IMR-90 (cell line): ENCODE results near the gene KCNJ6. TPM values are rescaled to one million over a fixed set of nuclear protein-coding genes. Genes with fewer than 3 reads are reported as not detected.
"Not testable (repeated sequence)": the region's sequence is repeated elsewhere in the genome, so short reads cannot be mapped to it uniquely, and the experiment has no call there.

Experiments
- ATAC-seq: fragments of 200-7000 bp; cut with Tn5 transposase; 2 replicates; pipeline ENCODE4 v1.9.1; 2020; ENCODE audit warnings: low read depth, mild to moderate bottlenecking, moderate library complexity
- BruUV-seq: library from RNA; stranded (reverse); fragments of 400-500 nt; replicated peaks from 2 replicates; lab custom pipeline; 2021; lab: Mats Ljungman, UMichigan
- CTCF ChIA-PET: fragments of 300-600 bp; formaldehyde crosslinking; extraction: SDS; loops from one replicate; lab custom pipeline; 2021; ENCODE audit warnings: antibody characterized with exemption; lab: Yijun Ruan, JAX
- POLR2A ChIA-PET: fragments of 300-600 bp; sonication (Branson Sonifier 250); formaldehyde crosslinking; loops from one replicate; lab custom pipeline; 2022; ENCODE audit warnings: antibody characterized with exemption; ENCODE audit not compliant: unreplicated experiment; lab: Charles Lee
- DNase-seq: peaks from one replicate; pipeline ENCODE4 v3.0.0; 2013
- H2AFZ ChIP-seq: replicated peaks from 2 replicates; pipeline ENCODE3; 2013; ENCODE audit warnings: low read length, mild to moderate bottlenecking; ENCODE audit not compliant: poor library complexity
- H2AK5ac ChIP-seq: 2 replicates; pipeline ENCODE4 v1.6.1; 2013; ENCODE audit warnings: low read depth, low read length, inconsistent platforms
- H2AK9ac ChIP-seq: replicated peaks from 2 replicates; pipeline ENCODE3; 2013; ENCODE audit warnings: mild to moderate bottlenecking, low read depth, low read length, moderate library complexity; ENCODE audit not compliant: poor library complexity
- H2BK120ac ChIP-seq: 2 replicates; pipeline ENCODE4 v1.6.1; 2013; ENCODE audit warnings: low read depth, low read length, inconsistent platforms
- H2BK15ac ChIP-seq: 3 replicates; pipeline ENCODE4 v1.6.1; 2013; ENCODE audit warnings: low read depth, low read length, inconsistent platforms
- H2BK20ac ChIP-seq: 2 replicates; pipeline ENCODE4 v1.6.1; 2013; ENCODE audit warnings: low read depth, mild to moderate bottlenecking, inconsistent platforms, low read length, moderate library complexity
- H2BK5ac ChIP-seq: 2 replicates; pipeline ENCODE4 v1.6.1; 2013; ENCODE audit warnings: mild to moderate bottlenecking, low read depth, low read length, inconsistent platforms; ENCODE audit not compliant: poor library complexity, severe bottlenecking
- H3K14ac ChIP-seq: replicated peaks from 2 replicates; pipeline ENCODE4 v1.6.1; 2013; ENCODE audit warnings: low read depth, low read length, inconsistent platforms
- H3K18ac ChIP-seq: 2 replicates; pipeline ENCODE4 v1.6.1; 2013; ENCODE audit warnings: low read depth, low read length, control low read depth
- H3K23ac ChIP-seq: 2 replicates; pipeline ENCODE4 v1.6.1; 2013; ENCODE audit warnings: low read depth, low read length, inconsistent platforms
- H3K27ac ChIP-seq: 2 replicates; pipeline ENCODE4 v1.5.1; 2013; ENCODE audit warnings: mild to moderate bottlenecking, control low read depth, low read length; ENCODE audit not compliant: insufficient read depth
- H3K27me3 ChIP-seq: 2 replicates; pipeline ENCODE4 v1.6.1; 2013; ENCODE audit warnings: low read length; ENCODE audit not compliant: control insufficient read depth, insufficient read depth
- H3K36me3 ChIP-seq: 2 replicates; pipeline ENCODE4 v1.6.1; 2013; ENCODE audit warnings: low read length, mixed read lengths; ENCODE audit not compliant: control insufficient read depth, insufficient read depth
- H3K4ac ChIP-seq: 2 replicates; pipeline ENCODE4 v1.6.1; 2013; ENCODE audit warnings: low read depth, low read length, inconsistent platforms
- H3K4me1 ChIP-seq: 2 replicates; pipeline ENCODE4 v1.6.1; 2013; ENCODE audit warnings: low read length, mixed read lengths; ENCODE audit not compliant: control insufficient read depth, insufficient read depth
- H3K4me2 ChIP-seq: 2 replicates; pipeline ENCODE4 v1.6.1; 2013; ENCODE audit warnings: low read depth, mild to moderate bottlenecking, control low read depth, low read length, moderate library complexity
- H3K4me3 ChIP-seq: 2 replicates; pipeline ENCODE4 v1.5.1; 2013; ENCODE audit warnings: low read depth, mild to moderate bottlenecking, control low read depth, low read length, moderate library complexity; ENCODE audit not compliant: insufficient read depth
- H3K56ac ChIP-seq: 2 replicates; pipeline ENCODE4 v1.6.1; 2013; ENCODE audit warnings: low read length, inconsistent platforms; ENCODE audit not compliant: insufficient read depth; ENCODE audit errors: extremely low read depth
- H3K79me1 ChIP-seq, 2 experiments: 2 replicates each; pipeline ENCODE4 v1.6.1; 2013; ENCODE audit warnings: low read length in 2 of 2, inconsistent platforms in 1 of 2, low read depth in 1 of 2
- H3K9ac ChIP-seq: 2 replicates; pipeline ENCODE4 v1.6.1; 2013; ENCODE audit warnings: low read depth, low read length, control low read depth
- H3K9me1 ChIP-seq: 2 replicates; pipeline ENCODE4 v1.6.1; 2013; ENCODE audit warnings: low read length, inconsistent platforms; ENCODE audit not compliant: insufficient read depth
- H3K9me3 ChIP-seq: 2 replicates; pipeline ENCODE4 v1.6.1; 2013; ENCODE audit warnings: low read length; ENCODE audit not compliant: control insufficient read depth, insufficient read depth
- H4K20me1 ChIP-seq: 2 replicates; pipeline ENCODE4 v1.6.1; 2013; ENCODE audit warnings: low read length, inconsistent platforms; ENCODE audit not compliant: insufficient read depth
- H4K5ac ChIP-seq: 2 replicates; pipeline ENCODE4 v1.6.1; 2013; ENCODE audit warnings: mild to moderate bottlenecking, low read depth, low read length, control low read depth
- H4K8ac ChIP-seq, 2 experiments: 2 replicates each; pipeline ENCODE4 v1.6.1; 2013; ENCODE audit warnings: low read depth in 2 of 2, low read length in 2 of 2, control low read depth in 1 of 2, inconsistent platforms in 1 of 2
- H4K91ac ChIP-seq: 2 replicates; pipeline ENCODE4 v1.6.1; 2013; ENCODE audit warnings: low read depth, low read length, inconsistent platforms; ENCODE audit not compliant: insufficient read depth
- BHLHE40 ChIP-seq: fragments of 150-350 bp; IDR thresholded peaks from 2 replicates; pipeline ENCODE4 v1.6.1; 2016; ENCODE audit warnings: mild to moderate bottlenecking, low read depth, low read length
- CEBPB ChIP-seq: IDR thresholded peaks from 2 replicates; pipeline ENCODE4 v1.6.1; 2012; ENCODE audit warnings: low read depth, low read length, improper control_type of control experiment
- MAFK ChIP-seq: IDR thresholded peaks from 2 replicates; pipeline ENCODE4 v1.6.1; 2012; ENCODE audit warnings: low read depth, low read length, improper control_type of control experiment
- MAZ ChIP-seq: IDR thresholded peaks from 2 replicates; pipeline ENCODE4 v1.6.1; 2012; ENCODE audit warnings: low read depth, mild to moderate bottlenecking, low read length, improper control_type of control experiment, moderate library complexity, borderline replicate concordance
- NFE2L2 ChIP-seq: fragments of 150-350 bp; IDR thresholded peaks from 2 replicates; pipeline ENCODE4 v1.6.1; 2016; ENCODE audit warnings: low read depth, mild to moderate bottlenecking, low read length
- USF2 ChIP-seq: fragments of 150-350 bp; IDR thresholded peaks from 2 replicates; pipeline ENCODE4 v1.6.1; 2017; ENCODE audit warnings: mild to moderate bottlenecking, antibody characterized with exemption, low read length, low read depth
- WGBS, 2 experiments: methylation state at CpG; one replicate each; pipeline versions ENCODE4 v1.1.5 to v1.1.7; 2013; ENCODE audit warnings: missing lambda C conversion rate in 2 of 2; ENCODE audit not compliant: insufficient read length in 1 of 2; ENCODE audit errors: extremely low coverage in 2 of 2; 5-methylcytosine and 5-hydroxymethylcytosine counted together
- dilution Hi-C: fragments of 300-500 bp; cut with HindIII; formaldehyde crosslinking; loops from one replicate; pipeline ENCODE4 v1.14.3; 2018; ENCODE audit warnings: low sequenced_read_pairs; ENCODE audit not compliant: unreplicated experiment
- in situ Hi-C: fragments of 300-500 bp; cut with MboI; formaldehyde crosslinking; loops from 3 replicates; pipeline ENCODE4 v1.14.3; 2019; ENCODE audit warnings: low sequenced_read_pairs, inconsistent platforms, mixed read lengths
- intact Hi-C: fragments of 100-400 bp; cut with micrococcal nuclease; formaldehyde crosslinking; loops from 2 replicates; pipeline ENCODE4 v1.10.0; 2022
- polyA plus RNA-seq, 3 experiments: library from polyadenylated mRNA; depleted of rRNA; stranded (reverse); fragments of >200 nt; gene quantifications; 2 replicates each; pipeline ENCODE4 v1.2.3, GENCODE V29; 2012; ENCODE audit warnings: low replicate concordance in 1 of 3
- total RNA-seq: library from RNA; depleted of rRNA; stranded (reverse); fragments of >200 nt; gene quantifications from 2 replicates; pipeline ENCODE4 v1.2.3, GENCODE V29; 2012

The KCNJ6 gene
- total and polyA plus RNA-seq, 2 of the 4 experiments (the other 2 are of a cell fraction) = under 0.01 to 0.02 TPM

- no peak for ATAC-seq
- intact Hi-C loops = no loop called here
These were observed 268.5 kb downstream of the KCNJ6 start for GRCh38 chr21:37647781-37648180.

GRCh38 chr21:37646761-37647160 is 269.5 kb downstream of the KCNJ6 start:
- H3K4me3 ChIP-seq, H4K91ac ChIP-seq, H2BK15ac ChIP-seq, H3K79me1 ChIP-seq, H3K56ac ChIP-seq, H3K9me3 ChIP-seq, H2AK9ac ChIP-seq, H3K9me1 ChIP-seq, H3K27ac ChIP-seq, ATAC-seq, H3K14ac ChIP-seq, H2BK20ac ChIP-seq, H3K9ac ChIP-seq, H3K4me2 ChIP-seq, H3K23ac ChIP-seq, H3K4ac ChIP-seq, H2BK5ac ChIP-seq, H4K20me1 ChIP-seq, CTCF ChIA-PET, H3K18ac ChIP-seq, H3K4me1 ChIP-seq, H2AK5ac ChIP-seq, POLR2A ChIA-PET, in situ Hi-C loops, H2BK120ac ChIP-seq, H4K8ac ChIP-seq, H4K5ac ChIP-seq, DNase-seq, H3K36me3 ChIP-seq, H2AFZ ChIP-seq, BruUV-seq, dilution Hi-C loops, intact Hi-C loops: not testable (repeated sequence)
- H3K27me3 ChIP-seq = peaks cover 28% of the 10 kb centered on the region
- WGBS, 2 experiments = 45% methylated on average over 2 of the region's 12 CpGs; no CpG with 5 or more reads in 1 of the 2 experiments

More at GRCh38 chr21:37647781-37648180, 268.5 kb downstream of the KCNJ6 start:
- Histone ChIP-seq H2BK20ac (no peak overlapping the region), H3K4me3 (no peak overlapping the region), H4K91ac (no peak overlapping the region), H3K4ac (no peak overlapping the region), H3K27me3 (peaks cover 36% of the 10 kb centered on the region), H4K5ac (no peak overlapping the region), H3K36me3 (no peaks in the 10 kb centered on the region), H3K23ac (no peak overlapping the region), H3K4me1 (no peaks in the 10 kb centered on the region), H2BK5ac (no peak overlapping the region), H2AK9ac (no peak overlapping the region), H2AK5ac (no peak overlapping the region), H4K8ac (no peak overlapping the region), H3K79me1 (no peaks in the 10 kb centered on the region), H4K20me1 (no peaks in the 10 kb centered on the region), H3K4me2 (no peak overlapping the region), H3K18ac (no peak overlapping the region), H2BK15ac (no peak overlapping the region), H3K9me3 (peaks cover 2% of the 10 kb centered on the region; the same call in 1 of the 2 replicates), H3K27ac (no peak overlapping the region), H3K14ac (no peak overlapping the region), H2AFZ (no peak overlapping the region), H3K9me1 (no peaks in the 10 kb centered on the region), H3K56ac (no peak overlapping the region), H2BK120ac (no peak overlapping the region), H3K9ac (no peak overlapping the region)
- no peak for DNase-seq
- CTCF ChIA-PET = interaction anchor here (0.6 kb wide), 1 partner anchor 276 kb away, joined by 3 read pairs; no protein-coding TSS in a partner anchor
- dilution Hi-C loops (no loop called here), in situ Hi-C loops (no loop called here)
- no TSS peak for BruUV-seq
- 63% methylated on average over 3 of the region's 4 CpGs; no CpG with 5 or more reads in 1 of the 2 experiments for WGBS, 2 experiments
- TF ChIP-seq USF2 = no peak
- no peak for TF ChIP-seq MAZ
- TF ChIP-seq MAFK = no peak
- no peak for TF ChIP-seq NFE2L2
- no peak for TF ChIP-seq CEBPB
- TF ChIP-seq BHLHE40 = no peak
- POLR2A ChIA-PET = no interaction called here
